HG02588 (cell line): Measurements from ENCODE around the gene BMS1.

Experiments used
- ATAC-seq: cut with Tn5 transposase; IDR thresholded peaks from one replicate; pipeline ENCODE4 v1.9.1; 2021; ENCODE audit warnings: mild to moderate bottlenecking, moderate library complexity; ENCODE audit not compliant: unreplicated experiment

BMS1 gene

DNA sequence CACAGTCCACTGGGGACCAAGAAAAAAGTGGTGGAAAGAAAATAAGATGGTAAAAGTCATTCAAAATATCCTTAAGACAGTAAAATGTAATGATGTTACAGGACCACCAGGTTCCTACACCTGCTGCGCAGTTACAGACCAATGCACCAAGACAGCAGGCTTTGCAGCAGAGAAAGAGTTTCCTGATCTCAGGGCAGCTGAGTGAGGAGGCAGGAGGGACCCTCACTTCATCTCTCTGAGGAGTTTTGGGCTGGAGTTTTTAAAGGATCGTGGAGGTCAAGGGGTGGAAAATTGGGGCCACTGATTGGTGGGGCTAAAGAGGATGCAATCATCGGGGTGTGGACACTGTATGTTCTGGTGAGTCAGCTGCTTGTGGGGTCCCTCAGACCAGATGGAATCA is 100.0 kb downstream of the BMS1 start:
- ATAC-seq: no peak
